GM19452 (cell line): ENCODE data around the gene SETD6.
"Not testable (repeated sequence)": the region's sequence is repeated elsewhere in the genome, so short reads cannot be mapped to it uniquely, and the experiment has no call there.

ENCODE experiments used
- ATAC-seq: cut with Tn5 transposase; IDR thresholded peaks from one replicate; pipeline ENCODE4 v1.9.1; 2021; ENCODE audit not compliant: unreplicated experiment

Gene SETD6

DNA sequence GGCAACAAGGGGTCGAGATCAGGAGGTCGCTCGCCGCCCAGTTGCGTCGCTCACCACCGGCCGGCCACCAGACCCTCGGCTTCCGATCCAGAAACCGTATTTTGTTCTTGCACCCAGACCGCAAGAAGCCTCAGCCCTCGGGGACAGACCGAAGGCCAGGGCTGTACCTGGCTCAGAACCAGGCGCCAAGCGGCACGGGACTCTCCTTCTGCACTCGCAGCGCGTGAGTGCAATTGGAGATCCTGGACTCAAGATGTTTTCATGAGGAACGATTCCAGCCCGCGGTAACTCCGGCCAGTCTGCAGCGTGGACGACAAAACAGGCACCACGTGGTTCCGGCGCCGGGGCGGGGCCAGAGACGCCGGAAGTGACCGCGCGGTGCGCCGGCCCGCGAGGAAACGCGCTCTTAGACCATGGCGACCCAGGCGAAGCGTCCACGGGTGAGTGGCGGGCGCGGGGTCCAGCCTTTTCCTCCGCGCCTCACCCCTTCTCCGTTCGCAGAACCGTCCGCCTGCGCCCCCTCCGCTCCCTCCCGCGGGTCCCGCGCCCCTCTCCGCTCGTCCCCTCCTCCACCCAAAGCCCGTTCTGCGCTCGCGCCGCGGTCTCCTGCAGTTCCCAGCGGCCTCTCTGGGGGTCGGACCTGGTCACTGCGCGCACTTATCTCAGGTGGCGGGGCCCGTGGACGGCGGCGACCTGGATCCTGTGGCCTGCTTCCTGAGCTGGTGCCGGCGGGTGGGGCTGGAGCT is at the start of gene SETD6:
Gene SETD6, plus strand, starts transcription at position 393 of the 746 bp plus-strand sequence. Its CDS starts 21 bp downstream, at position 414.
- ATAC-seq: peak; percentile 67

- ATAC-seq: no peak
These were observed 49.5 kb upstream of the SETD6 start for GRCh38 chr16:58465817-58466216.

GRCh38 chr16:58466396-58466795 is 48.9 kb upstream of the SETD6 start:
- no peak for ATAC-seq

- ATAC-seq: no peak
These were observed 47.4 kb upstream of the SETD6 start for GRCh38 chr16:58467905-58468304.

- no peak for ATAC-seq
These were observed 43.9 kb upstream of the SETD6 start for GRCh38 chr16:58471209-58471975.

DNA sequence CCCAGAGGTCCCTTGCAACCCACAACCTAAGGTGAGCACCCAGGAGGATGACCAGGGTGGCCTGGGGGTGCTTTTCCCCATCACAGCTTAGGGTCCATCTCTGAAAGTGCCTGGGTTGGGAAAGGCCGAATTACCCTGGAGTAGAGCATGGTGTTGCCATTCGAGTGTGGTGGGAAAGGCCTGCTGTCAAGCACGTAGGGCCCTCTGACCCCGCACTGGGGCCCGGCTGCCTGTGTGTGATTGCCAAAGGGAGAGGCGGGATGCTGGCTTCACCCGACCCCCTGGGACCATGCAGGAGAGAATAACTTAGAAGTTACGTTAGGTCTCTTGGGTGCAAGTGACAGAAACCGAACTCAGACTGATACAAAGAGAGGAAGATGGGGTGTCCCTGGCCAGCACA is 43.1 kb upstream of the SETD6 start:
- no peak for ATAC-seq

DNA sequence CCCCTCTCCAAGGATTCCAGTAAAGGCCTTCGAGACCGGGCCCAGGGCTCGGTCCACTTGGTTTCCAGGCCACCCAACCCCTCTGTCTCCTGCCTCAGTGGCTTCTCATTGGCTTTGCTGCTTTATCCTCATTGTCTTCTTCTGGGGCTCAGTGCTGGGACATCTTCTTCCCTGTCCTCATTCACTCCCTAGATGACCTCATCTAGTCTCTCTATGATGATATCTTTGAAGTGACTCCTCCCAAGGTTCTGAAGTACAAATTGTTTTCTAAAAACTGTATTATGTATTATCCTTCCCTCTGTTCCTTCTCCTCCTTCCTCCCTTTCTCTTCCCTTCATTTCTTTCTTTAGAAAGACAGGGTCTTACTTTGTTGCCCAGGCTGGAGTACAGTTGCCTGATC is 42.5 kb upstream of the SETD6 start:
- ATAC-seq: no peak

- ATAC-seq: no peak
These were observed 41.0 kb upstream of the SETD6 start for GRCh38 chr16:58474296-58474695.

DNA sequence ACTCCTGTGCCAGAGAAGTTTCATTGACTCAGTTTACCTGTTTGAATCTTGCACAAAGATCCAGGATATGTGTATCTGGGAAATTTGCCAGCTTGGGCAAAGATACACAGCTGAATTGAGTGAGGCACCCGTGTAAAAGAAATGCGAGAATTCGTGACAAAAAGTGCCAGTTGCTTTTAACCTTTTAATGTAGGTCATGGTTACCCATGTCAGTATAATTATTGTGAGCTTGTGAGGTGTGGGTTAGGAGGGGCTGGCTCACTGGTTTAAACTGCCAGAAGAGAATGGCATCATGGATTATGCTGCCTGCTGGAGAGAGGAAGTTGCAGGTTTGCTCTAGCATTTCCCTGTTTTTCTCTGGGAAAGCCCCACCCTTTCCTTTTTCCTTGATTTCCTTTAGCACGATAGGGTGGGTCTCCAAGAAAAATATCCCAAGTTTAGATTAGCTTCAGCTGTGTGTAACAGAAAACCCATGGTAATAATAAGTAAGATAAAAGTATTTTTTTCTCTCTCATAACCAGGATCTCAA is 40.2 kb upstream of the SETD6 start:
- no peak for ATAC-seq

DNA sequence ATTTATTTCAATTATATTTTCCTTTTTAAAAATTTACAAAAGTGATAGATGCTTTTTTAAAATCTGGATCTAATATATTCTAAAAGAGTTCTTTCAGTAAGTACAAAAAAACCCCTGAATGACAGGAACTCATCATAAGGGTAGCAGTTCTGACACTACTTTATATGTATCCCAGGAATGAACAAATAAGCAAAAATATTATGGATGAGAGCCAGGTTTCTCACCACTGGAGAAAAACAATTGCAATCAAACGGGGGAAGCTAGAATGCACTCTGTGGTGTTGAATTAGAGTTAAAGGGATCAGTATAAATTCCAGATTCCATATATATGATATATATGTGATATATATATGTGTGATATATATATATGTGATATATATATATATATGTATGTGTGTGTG is 38.5 kb upstream of the SETD6 start:
- ATAC-seq: no peak

DNA sequence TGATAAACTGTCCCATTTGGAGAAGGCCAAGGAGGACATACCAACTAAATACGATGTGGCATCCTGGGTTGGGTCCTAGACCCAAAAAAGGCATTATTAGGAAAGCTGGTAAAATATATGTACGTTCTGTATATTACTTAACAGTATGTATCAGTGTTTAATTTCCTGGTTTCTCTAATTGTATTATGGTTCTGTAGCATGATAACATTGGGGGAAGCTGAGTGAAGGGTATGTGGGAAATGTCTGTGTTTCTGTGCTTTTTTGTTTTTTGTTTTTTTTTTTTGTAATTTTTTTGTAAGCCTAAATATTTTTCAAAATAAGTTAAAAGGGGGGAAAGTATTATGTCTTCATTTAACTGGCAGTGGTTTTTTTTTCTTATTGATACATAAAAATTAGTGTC is 36.9 kb upstream of the SETD6 start:
- no peak for ATAC-seq

- no peak for ATAC-seq
These were observed 34.0 kb upstream of the SETD6 start for GRCh38 chr16:58481226-58481869.

GRCh38 chr16:58481931-58482330 is 33.4 kb upstream of the SETD6 start:
- ATAC-seq: no peak

- ATAC-seq: no peak
These were observed 30.0 kb upstream of the SETD6 start for GRCh38 chr16:58485184-58485887.

DNA sequence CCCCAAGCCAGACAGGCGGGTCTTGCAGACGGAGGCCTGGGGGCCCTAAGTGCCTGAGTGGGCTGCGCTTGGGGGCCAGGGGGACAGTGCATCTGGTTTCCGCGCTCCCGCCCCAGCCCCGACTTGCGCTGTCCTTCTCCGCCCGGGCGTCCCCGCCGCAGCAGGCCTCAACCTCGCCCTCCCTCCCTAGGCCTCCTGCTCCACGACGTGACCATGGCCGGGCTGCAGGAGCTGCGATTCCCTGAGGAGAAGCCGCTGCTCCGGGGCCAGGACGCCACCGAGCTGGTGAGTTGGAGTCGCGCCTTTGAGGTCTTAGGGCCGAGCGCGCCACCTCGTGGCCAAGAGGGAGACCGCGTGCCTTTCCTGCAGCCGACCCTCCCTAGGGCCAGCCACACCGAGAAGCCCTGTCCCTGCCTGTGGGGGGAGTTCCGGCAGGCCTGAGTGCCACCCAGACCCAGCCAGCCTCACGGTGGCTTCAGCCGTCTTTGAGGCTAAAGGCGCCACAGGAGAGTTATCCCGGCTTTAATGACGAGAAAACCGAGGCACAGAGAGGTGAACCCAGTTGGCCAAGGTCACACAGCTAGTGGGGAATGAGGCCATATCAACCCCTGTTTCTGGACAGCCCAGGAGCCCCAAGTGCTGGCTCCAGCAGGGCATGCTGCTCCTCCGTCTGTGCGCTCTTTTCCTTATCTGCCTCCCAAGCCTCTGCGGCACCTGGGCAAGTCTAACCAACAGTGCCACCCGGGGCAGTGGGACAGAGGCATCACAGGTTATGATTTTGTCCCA is 27.6 kb upstream of the SETD6 start:
- ATAC-seq: peak; percentile 87

DNA sequence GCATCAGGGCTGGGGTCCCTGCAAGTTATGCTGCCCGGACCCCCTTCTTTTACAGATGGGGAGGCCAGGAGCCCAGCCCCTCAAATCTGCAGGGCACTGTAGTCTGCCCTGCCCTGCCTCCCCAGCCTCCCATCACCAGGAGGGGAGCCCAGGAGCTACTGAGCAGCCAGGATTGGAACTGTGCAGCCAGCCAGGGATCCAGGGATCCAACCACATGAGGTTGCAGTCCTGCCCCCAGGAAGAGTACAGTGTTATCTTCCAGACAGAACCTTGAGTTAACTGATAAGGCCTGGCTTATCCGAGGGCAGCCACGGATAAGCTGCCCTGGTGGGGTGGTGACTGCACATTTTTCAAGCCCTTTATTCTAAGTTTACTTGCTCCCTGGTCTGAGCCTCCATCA is 26.8 kb upstream of the SETD6 start:
- no peak for ATAC-seq

DNA sequence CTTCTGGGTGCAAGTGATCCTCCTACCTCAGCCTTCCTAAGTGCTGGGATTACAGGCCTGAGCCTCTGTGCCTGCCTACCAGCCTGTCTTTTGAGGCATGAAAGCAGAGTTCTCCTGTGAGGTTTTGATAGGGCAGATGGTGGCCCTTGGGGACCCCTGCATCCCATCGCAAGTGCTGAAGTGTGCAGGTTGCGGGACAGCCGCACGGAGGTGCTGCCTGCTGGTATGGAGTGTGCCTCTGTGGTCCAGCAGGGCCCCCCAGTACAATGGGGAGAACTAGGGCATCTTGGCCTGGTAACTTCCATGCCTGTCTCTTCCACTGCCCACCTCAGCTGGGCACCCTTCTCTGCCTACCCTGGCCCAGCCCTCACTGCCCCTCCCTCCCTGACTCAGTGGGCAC is 25.3 kb upstream of the SETD6 start:
- ATAC-seq: no peak

DNA sequence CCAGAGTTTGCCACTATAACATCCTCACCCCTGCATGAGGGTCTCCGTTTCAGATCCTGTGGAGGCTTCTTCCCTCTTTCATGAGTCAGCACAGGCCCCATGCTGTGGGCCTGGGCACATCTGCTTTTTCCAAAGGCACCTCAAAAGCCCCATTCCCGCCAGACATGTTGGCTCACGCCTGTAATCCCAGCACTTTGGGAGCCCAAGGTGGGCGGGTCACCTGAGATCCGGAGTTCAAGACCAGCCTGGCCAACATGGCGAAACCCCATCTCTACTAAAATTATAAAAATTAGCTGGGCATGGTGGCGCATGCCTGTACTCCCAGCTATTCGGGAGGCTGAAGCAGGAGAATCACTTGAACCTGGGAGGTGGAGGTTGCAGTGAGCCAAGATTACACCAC is 24.8 kb upstream of the SETD6 start:
- ATAC-seq: not testable (repeated sequence)

DNA sequence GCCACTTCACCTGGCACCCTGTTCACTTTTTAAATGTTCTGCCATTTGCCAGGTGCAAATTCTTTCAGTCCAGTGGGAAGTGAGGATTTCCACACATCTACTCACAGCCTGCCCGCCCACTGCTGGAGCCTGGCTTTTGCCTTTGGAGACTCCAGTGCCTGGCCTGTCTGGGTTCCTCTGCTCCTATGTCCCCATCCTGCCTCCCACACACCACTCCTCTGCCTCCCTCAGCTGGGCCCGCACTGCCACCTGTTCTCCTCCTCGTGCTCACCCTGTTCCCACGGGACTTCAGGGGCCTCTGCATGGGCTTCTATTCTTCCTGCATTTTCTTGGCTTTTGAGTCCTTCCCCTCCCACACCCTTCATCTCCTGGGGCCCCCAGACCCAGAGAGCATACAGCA is 23.3 kb upstream of the SETD6 start:
- no peak for ATAC-seq

- ATAC-seq: no peak
These were observed 22.6 kb upstream of the SETD6 start for GRCh38 chr16:58492735-58493134.
